ENCODE results near the gene ATOH1.

GRCh38 chr4:93879919-93880318 lies 51.4 kb downstream of the ATOH1 start:
- TF ChIP-seq CTCF (IDR thresholded peaks at IDR 0.05) (no peak), SIN3A (IDR thresholded peaks at IDR 0.05; ENCODE audit: borderline replicate concordance, insufficient read depth, low read depth, low read length) (no peak), TCF7L2 (IDR thresholded peaks at IDR 0.05; ENCODE audit: low read depth, low read length) (no peak), POLR2AphosphoS5 (IDR thresholded peaks at IDR 0.05; ENCODE audit: low read depth, low read length) (no peak)
